OCI-LY7 (cell line): ENCODE measurements around the gene WWOX. TPM values are rescaled to one million over a fixed set of nuclear protein-coding genes. Genes with fewer than 3 reads are reported as not detected.

Experiments
- BruUV-seq: library from RNA; stranded (reverse); fragments of 400-500 nt; replicated peaks from 2 replicates; lab custom pipeline; 2021; lab: Mats Ljungman, UMichigan
- CTCF ChIA-PET: fragments of 300-600 bp; sonication (Branson Sonifier 250); formaldehyde crosslinking; loops from one replicate; lab custom pipeline; 2022; ENCODE audit warnings: antibody characterized with exemption; ENCODE audit not compliant: unreplicated experiment; lab: Charles Lee
- POLR2A ChIA-PET: fragments of 300-600 bp; sonication (Branson Sonifier 250); formaldehyde crosslinking; loops from one replicate; lab custom pipeline; 2022; ENCODE audit warnings: antibody characterized with exemption; lab: Charles Lee
- DNase-seq: peaks from one replicate; pipeline ENCODE4 v3.0.0-alpha.2; 2015; ENCODE audit warnings: low spot score
- H2AFZ ChIP-seq: fragments of 200-600 bp; sonication (generic), shearing (Covaris generic); 2 replicates; pipeline ENCODE4 v1.6.1; 2014; ENCODE audit warnings: mild to moderate bottlenecking, antibody characterized with exemption, low read length, moderate library complexity
- H3K27ac ChIP-seq: fragments of 200-600 bp; sonication (generic); 2 replicates; pipeline ENCODE4 v1.5.1; 2014; ENCODE audit warnings: mixed run types, low read depth, mild to moderate bottlenecking, moderate library complexity, low read length, inconsistent platforms; ENCODE audit not compliant: poor library complexity, severe bottlenecking
- H3K36me3 ChIP-seq: fragments of 200-600 bp; sonication (generic); 2 replicates; pipeline ENCODE4 v1.6.1; 2014; ENCODE audit warnings: mild to moderate bottlenecking, antibody characterized with exemption, low read length, moderate library complexity, mixed read lengths; ENCODE audit not compliant: insufficient read depth
- H3K4me1 ChIP-seq: fragments of 200-600 bp; sonication (generic); 2 replicates; pipeline ENCODE4 v1.5.1; 2014; ENCODE audit warnings: mild to moderate bottlenecking, low read length; ENCODE audit not compliant: insufficient read depth, poor library complexity, severe bottlenecking
- H3K4me2 ChIP-seq: fragments of 200-600 bp; sonication (generic); 2 replicates; pipeline ENCODE4 v1.6.1; 2014; ENCODE audit warnings: mild to moderate bottlenecking, low read length
- H3K4me3 ChIP-seq: fragments of 200-600 bp; sonication (generic); 2 replicates; pipeline ENCODE4 v1.5.1; 2014; ENCODE audit warnings: mild to moderate bottlenecking, low read depth, low read length; ENCODE audit not compliant: poor library complexity, severe bottlenecking
- H3K79me2 ChIP-seq: fragments of 200-600 bp; sonication (generic); 2 replicates; pipeline ENCODE4 v1.6.1; 2016; ENCODE audit warnings: low read depth, mild to moderate bottlenecking, low read length, moderate library complexity, mixed read lengths; ENCODE audit not compliant: insufficient read depth
- H3K9me2 ChIP-seq: fragments of 200-600 bp; sonication (generic); 2 replicates; pipeline ENCODE4 v1.6.1; 2016; ENCODE audit warnings: mild to moderate bottlenecking, low read length, mixed read lengths; ENCODE audit not compliant: insufficient read depth
- H3K9me3 ChIP-seq: fragments of 200-600 bp; sonication (generic); 2 replicates; pipeline ENCODE4 v1.6.1; 2014; ENCODE audit warnings: mild to moderate bottlenecking, mixed run types, low read length, mixed read lengths
- H4K20me1 ChIP-seq: fragments of 200-600 bp; sonication (generic); 2 replicates; pipeline ENCODE4 v1.6.1; 2014; ENCODE audit warnings: mild to moderate bottlenecking, antibody characterized with exemption, low read length, moderate library complexity, mixed read lengths; ENCODE audit not compliant: insufficient read depth
- CTCF ChIP-seq: fragments of 200-600 bp; sonication (generic); conservative IDR thresholded peaks from 2 replicates; pipeline ENCODE4 v1.5.1; 2014; ENCODE audit warnings: mild to moderate bottlenecking, antibody characterized with exemption, low read length, moderate library complexity, mixed read lengths
- EZH2phosphoT487 ChIP-seq: fragments of 200-600 bp; sonication (generic); IDR thresholded peaks from 2 replicates; pipeline ENCODE4 v1.6.1; 2018; ENCODE audit warnings: low read depth, borderline replicate concordance, mild to moderate bottlenecking, mixed run types, antibody characterized with exemption, low read length, moderate library complexity, mixed read lengths
- intact Hi-C: fragments of 100-400 bp; cut with micrococcal nuclease; formaldehyde crosslinking; loops from one replicate; pipeline ENCODE4 v1.10.0; 2022; ENCODE audit not compliant: unreplicated experiment
- total RNA-seq, 2 experiments: library from RNA; depleted of rRNA in 1 of 2; stranded (reverse); fragments of >200 nt in 1 of 2; shearing (Covaris generic) in 1 of 2; gene quantifications; 2 replicates each; pipeline ENCODE4 v1.2.3, GENCODE V29; 2014 to 2022

Gene WWOX
- total RNA-seq, 2 experiments from 2014 or later, result 40.2 to 47.6 TPM

DNA sequence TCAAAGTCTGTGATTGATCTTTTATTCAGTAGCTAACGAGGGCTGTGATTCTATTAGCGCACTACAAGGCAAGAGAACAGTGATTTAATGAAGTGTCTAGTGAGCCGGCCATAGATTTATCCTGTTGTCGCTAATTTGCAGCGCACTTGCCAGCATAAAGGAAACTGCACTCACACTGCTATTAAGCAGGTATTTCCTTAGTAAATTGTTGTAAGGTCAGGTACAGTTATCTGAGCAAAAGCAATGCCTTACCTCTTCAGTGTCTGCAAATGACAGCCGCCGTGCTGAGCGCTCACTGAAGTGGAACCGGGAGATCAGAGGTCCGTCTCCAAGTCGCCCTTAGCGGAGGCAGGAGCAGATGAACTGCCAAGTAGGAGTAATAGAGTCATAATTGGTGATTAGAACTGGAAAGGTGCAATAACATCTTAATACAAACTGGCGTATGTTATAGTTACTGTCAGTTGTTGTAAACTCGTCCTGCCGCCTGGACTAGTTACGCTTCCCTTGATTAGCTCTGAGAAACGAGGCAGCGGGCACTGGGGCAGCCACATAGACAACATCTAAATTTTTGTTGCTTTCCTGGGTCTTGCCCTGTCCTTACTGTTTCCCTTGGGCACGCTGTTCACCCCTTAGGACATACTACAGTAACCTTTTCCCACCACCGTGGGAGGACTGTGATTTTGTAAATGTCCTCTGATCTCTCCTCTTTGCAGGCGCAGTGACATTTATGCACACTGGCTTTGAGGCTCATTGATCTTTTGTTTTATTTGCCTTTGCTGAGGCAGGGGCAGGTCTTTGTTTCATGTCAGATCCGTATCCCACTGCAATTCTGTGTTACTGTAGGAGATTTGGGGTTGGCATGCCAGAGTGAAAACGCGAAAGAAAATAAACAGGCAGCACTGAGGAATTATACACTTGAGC lies 363.1 kb downstream of the WWOX start:
- intact Hi-C loops, result no loop called here
- POLR2A ChIA-PET, result no interaction called here
- Histone ChIP-seq H3K4me2 (no peak overlapping the region), H3K9me3 (no peaks in the 10 kb centered on the region), H3K27ac (no peak overlapping the region), H2AFZ (no peak overlapping the region), H3K36me3 (no peaks in the 10 kb centered on the region), H4K20me1 (no peaks in the 10 kb centered on the region), H3K4me3 (no peak overlapping the region), H3K4me1 (no peaks in the 10 kb centered on the region), H3K79me2 (no peaks in the 10 kb centered on the region), H3K9me2 (no peaks in the 10 kb centered on the region)
- CTCF ChIA-PET, result no interaction called here
- no peak for DNase-seq
- BruUV-seq, result no TSS peak
- TF ChIP-seq EZH2phosphoT487 (no peak), CTCF (no peak)

- no peak overlapping the region for H3K4me3 ChIP-seq
Observed at GRCh38 chr16:78463591-78463990, 364.1 kb downstream of the WWOX start.

More at GRCh38 chr16:78463591-78463990, 364.1 kb downstream of the WWOX start:
- H3K79me2 ChIP-seq, result no peaks in the 10 kb centered on the region
- H4K20me1 ChIP-seq, result no peaks in the 10 kb centered on the region
- TF ChIP-seq CTCF, result no peak
- no peak for TF ChIP-seq EZH2phosphoT487
- no TSS peak for BruUV-seq
- no peaks in the 10 kb centered on the region for H3K9me2 ChIP-seq
- intact Hi-C loops, result no loop called here
- no peak overlapping the region for H2AFZ ChIP-seq
- H3K4me2 ChIP-seq, result no peak overlapping the region
- no peak for DNase-seq
- ChIA-PET CTCF (no interaction called here), POLR2A (no interaction called here)
- H3K36me3 ChIP-seq, result no peaks in the 10 kb centered on the region
- H3K27ac ChIP-seq, result no peak overlapping the region
- no peaks in the 10 kb centered on the region for H3K9me3 ChIP-seq
- no peaks in the 10 kb centered on the region for H3K4me1 ChIP-seq
